ENCODE results near the gene LRMDA. TPM values are rescaled to one million over a fixed set of nuclear protein-coding genes. Genes with fewer than 3 reads are reported as not detected.
A peak's percentile ranks its signal among the peaks of the same experiment; 100 is the strongest.

Gene LRMDA
- total and polyA plus RNA-seq, 2 of the 13 experiments (the other 11 are each of a cell fraction or from before 2014, with no cell fraction given), result 13.4 to 22.0 TPM

- TF ChIP-seq REL (CRISPR knock-in tag; conservative IDR thresholded peaks at IDR 0.05) (no peak), JDP2 (CRISPR knock-in tag; IDR thresholded peaks at IDR 0.05; ENCODE audit: borderline replicate concordance) (no peak), NCOA2 (CRISPR knock-in tag; IDR thresholded peaks at IDR 0.05) (peak; percentile 94), ZSCAN12 (CRISPR knock-in tag; IDR thresholded peaks at IDR 0.05) (no peak), ZBED4 (CRISPR knock-in tag; IDR thresholded peaks at IDR 0.05; ENCODE audit: borderline replicate concordance) (no peak), ZNF235 (CRISPR knock-in tag; IDR thresholded peaks at IDR 0.05; ENCODE audit: borderline replicate concordance) (no peak), CTCF (CRISPR knock-in tag; IDR thresholded peaks at IDR 0.05) (no peak), SKIL (CRISPR knock-in tag; IDR thresholded peaks at IDR 0.05; ENCODE audit: borderline replicate concordance) (peak; percentile 40; the same call in 1 of the 2 replicates), TSC22D2 (CRISPR knock-in tag; IDR thresholded peaks at IDR 0.05; ENCODE audit: borderline replicate concordance) (no peak), ZNF142 (CRISPR knock-in tag; IDR thresholded peaks at IDR 0.05) (no peak), ZNF256 (CRISPR knock-in tag; conservative IDR thresholded peaks at IDR 0.05) (no peak), MXI1 (IDR thresholded peaks at IDR 0.05; ENCODE audit: borderline replicate concordance, low read depth, low read length) (no peak), RNF2 (conservative IDR thresholded peaks at IDR 0.05; ENCODE audit: low read depth) (no peak)
Measured at GRCh38 chr10:75755528-75755927, 324.1 kb downstream of the LRMDA start (continued).

Data from HepG2 (cell line).